Gastrocnemius medialis (tissue), 4 donors: ENCODE data around the gene TDRD6.

Experiments
- CTCF ChIP-seq, 5 experiments: fragments of 450-650 bp in 3 of 5; fragments of 200-600 bp in 2 of 5; sonication (generic) in 2 of 5; IDR thresholded peaks in 4 of 5; conservative IDR thresholded peaks in 1 of 5; 1 replicate in 4 of 5; 2 replicates in 1 of 5; pipeline ENCODE4 v1.5.1; 2016 to 2019; ENCODE audit warnings: antibody characterized with exemption in 5 of 5, mild to moderate bottlenecking in 3 of 5, moderate library complexity in 3 of 5
- POLR2A ChIP-seq, 2 donors: fragments of 450-650 bp; IDR thresholded peaks; one replicate each; pipeline ENCODE4 v1.6.1; 2017; ENCODE audit warnings: antibody characterized with exemption in 2 of 2, mild to moderate bottlenecking in 2 of 2, moderate library complexity in 2 of 2

GRCh38 chr6:46688966-46689335 lies 1.3 kb downstream of the TDRD6 start:
- TF ChIP-seq POLR2A (IDR thresholded peaks at IDR 0.05) (no peak), CTCF (IDR thresholded peaks at IDR 0.05 in 4 of 5, conservative IDR thresholded peaks at IDR 0.05 in 1 of 5) (no peak)
